Endothelial cell of umbilical vein (primary cell): Measurements from ENCODE around the gene EIF3A. TPM values are rescaled to one million over a fixed set of nuclear protein-coding genes. Genes with fewer than 3 reads are reported as not detected.

Source experiments
- BruUV-seq: library from RNA; stranded (reverse); fragments of 400-500 nt; replicated peaks from 2 replicates; lab custom pipeline; 2021; lab: Mats Ljungman, UMichigan
- CTCF ChIA-PET: fragments of 300-600, 350-600 bp; sonication (Branson Sonifier 250); formaldehyde crosslinking; loops from one replicate; lab custom pipeline; 2021; ENCODE audit warnings: antibody characterized with exemption, inconsistent platforms; lab: Charles Lee
- POLR2A ChIA-PET: fragments of 300-600, 350-600 bp; sonication (Branson Sonifier 250); formaldehyde crosslinking; loops from one replicate; lab custom pipeline; 2021; ENCODE audit warnings: antibody characterized with exemption, inconsistent platforms; lab: Charles Lee
- DNase-seq: peaks from one replicate; pipeline ENCODE4 v3.0.0-alpha.2; 2011; ENCODE audit warnings: low read depth, low spot score
- FAIRE-seq: peaks from 2 replicates; lab custom pipeline; 2011; peaks lifted over from hg19 to GRCh38; lab: Jason Lieb, UNC
- H2AFZ ChIP-seq: 2 replicates; pipeline ENCODE4 v1.6.0; 2012; ENCODE audit warnings: low read depth, low read length, control low read depth, inconsistent platforms
- H3K27ac ChIP-seq: 2 replicates; pipeline ENCODE4 v1.5.1; 2011; ENCODE audit warnings: low read depth, mild to moderate bottlenecking, control low read depth, low read length, moderate library complexity; ENCODE audit not compliant: insufficient read depth
- H3K27me3 ChIP-seq, 2 experiments: 2 replicates each; pipeline versions ENCODE4 v1.6.0 to v1.6.1; 2011; ENCODE audit warnings: low read length in 2 of 2, mixed read lengths in 1 of 2; ENCODE audit not compliant: control insufficient read depth in 2 of 2, insufficient read depth in 2 of 2
- H3K36me3 ChIP-seq, 2 experiments: 2 replicates in 1 of 2; 3 replicates in 1 of 2; pipeline ENCODE4 v1.5.1; 2011; ENCODE audit warnings: low read length in 2 of 2, mild to moderate bottlenecking in 1 of 2, moderate library complexity in 1 of 2; ENCODE audit not compliant: control insufficient read depth in 2 of 2, insufficient read depth in 2 of 2; ENCODE audit errors: extremely low read depth in 1 of 2
- H3K4me1 ChIP-seq: 3 replicates; pipeline ENCODE4 v1.5.1; 2011; ENCODE audit warnings: mild to moderate bottlenecking, low read length; ENCODE audit not compliant: control insufficient read depth, insufficient read depth; ENCODE audit errors: extremely low read depth
- H3K4me2 ChIP-seq: 2 replicates; pipeline ENCODE4 v1.6.1; 2011; ENCODE audit warnings: low read length, control low read depth, mixed read lengths; ENCODE audit not compliant: insufficient read depth
- H3K4me3 ChIP-seq, 3 experiments: fragments of 200-600 bp in 1 of 3; sonication (generic), shearing (Covaris generic) in 1 of 3; replicated peaks in 1 of 3; 2 replicates each; pipeline ENCODE4 v1.5.1; 2011 to 2016; ENCODE audit warnings: control low read depth in 3 of 3, low read length in 3 of 3, mild to moderate bottlenecking in 2 of 3, inconsistent platforms in 1 of 3, low read depth in 1 of 3, moderate library complexity in 1 of 3; ENCODE audit not compliant: insufficient read depth in 1 of 3
- H3K79me2 ChIP-seq: 2 replicates; pipeline ENCODE4 v1.6.0; 2012; ENCODE audit warnings: low read length, inconsistent platforms; ENCODE audit not compliant: control insufficient read depth, insufficient read depth
- H3K9ac ChIP-seq: replicated peaks from 2 replicates; pipeline ENCODE3; 2011; ENCODE audit warnings: low read length, control low read depth; ENCODE audit not compliant: insufficient read depth; ENCODE audit errors: extremely low read depth
- H3K9me1 ChIP-seq: replicated peaks from 3 replicates; pipeline ENCODE4 v1.6.0; 2011; ENCODE audit warnings: mild to moderate bottlenecking, low read length; ENCODE audit not compliant: control insufficient read depth, insufficient read depth; ENCODE audit errors: extremely low read depth
- H3K9me3 ChIP-seq: replicated peaks from 2 replicates; pipeline ENCODE4 v1.5.1; 2012; ENCODE audit warnings: low read length, inconsistent platforms; ENCODE audit not compliant: control insufficient read depth, insufficient read depth
- H4K20me1 ChIP-seq: replicated peaks from 2 replicates; pipeline ENCODE3; 2011; ENCODE audit warnings: mild to moderate bottlenecking, low read length; ENCODE audit not compliant: control insufficient read depth, insufficient read depth; ENCODE audit errors: extremely low read depth
- EZH2 ChIP-seq: IDR thresholded peaks from 2 replicates; pipeline ENCODE4 v1.6.1; 2012; ENCODE audit warnings: borderline replicate concordance, low read depth, mild to moderate bottlenecking, moderate library complexity, low read length, inconsistent platforms; ENCODE audit not compliant: severe bottlenecking
- FOS ChIP-seq: IDR thresholded peaks from 2 replicates; pipeline ENCODE4 v1.6.1; 2011; ENCODE audit warnings: mild to moderate bottlenecking, low read length, moderate library complexity, borderline replicate concordance; ENCODE audit not compliant: insufficient read depth
- GATA2 ChIP-seq: IDR thresholded peaks from 2 replicates; pipeline ENCODE4 v1.7.0; 2011; ENCODE audit warnings: low read depth, mild to moderate bottlenecking, moderate library complexity, mixed read lengths, low read length; ENCODE audit not compliant: insufficient read length, insufficient read depth
- JUN ChIP-seq: IDR thresholded peaks from 2 replicates; pipeline ENCODE4 v1.6.1; 2011; ENCODE audit warnings: borderline replicate concordance, low read depth; ENCODE audit not compliant: insufficient read length, insufficient read depth
- MYC ChIP-seq: IDR thresholded peaks from one replicate; pipeline ENCODE4 v1.6.1; 2011; ENCODE audit warnings: mild to moderate bottlenecking, low read depth, low read length
- POLR2A ChIP-seq: IDR thresholded peaks from 2 replicates; pipeline ENCODE4 v1.6.1; 2012; ENCODE audit warnings: low read depth, mild to moderate bottlenecking, control low read depth, low read length
- POLR2AphosphoS5 ChIP-seq: IDR thresholded peaks from 2 replicates; pipeline ENCODE4 v1.6.1; 2012; ENCODE audit warnings: low read depth, mild to moderate bottlenecking, control low read depth, low read length, moderate library complexity; ENCODE audit not compliant: insufficient read depth
- dilution Hi-C: fragments of 300-500 bp; cut with MboI; formaldehyde crosslinking; loops from one replicate; pipeline ENCODE4 v1.15.0; 2019; ENCODE audit warnings: low sequenced_read_pairs; ENCODE audit not compliant: extremely low pct_ligation_motif_present
- intact Hi-C: fragments of 100-400 bp; cut with micrococcal nuclease; formaldehyde crosslinking; loops from one replicate; pipeline ENCODE4 v1.10.0; 2022
- polyA plus RNA-seq, 4 experiments: library from polyadenylated mRNA; depleted of rRNA in 3 of 4; stranded (reverse) in 3 of 4; unstranded in 1 of 4; fragments of >200 nt; gene quantifications; 2 replicates each; pipeline versions ENCODE4 v1.2.1 to v1.2.3, GENCODE V29; 2011 to 2012; ENCODE audit warnings: missing spikeins in 1 of 4
- total RNA-seq: library from RNA; stranded (reverse); gene quantifications from 2 replicates; pipeline ENCODE4 v1.2.3, GENCODE V29; 2021
- TF ChIP-seq, protein P1 (sequence below), 2 donors: IDR thresholded peaks; 1 replicate in 1 of 2; 2 replicates in 1 of 2; pipeline ENCODE4 v1.5.1; 2011; ENCODE audit warnings: low read length in 2 of 2, mild to moderate bottlenecking in 2 of 2, moderate library complexity in 2 of 2, control low read depth in 1 of 2, inconsistent platforms in 1 of 2, low read depth in 1 of 2; ENCODE audit not compliant: insufficient read depth in 1 of 2; ENCODE audit errors: extremely low read depth in 1 of 2
- TF ChIP-seq, protein P2 (sequence below): IDR thresholded peaks from 2 replicates; pipeline ENCODE4 v1.6.1; 2011; ENCODE audit not compliant: insufficient read depth, insufficient read length

The EIF3A gene
- total and polyA plus RNA-seq, 2 donors (not counting 3 experiments of a cell fraction or from before 2014, with no cell fraction given): 27.6 to 159 TPM

DNA sequence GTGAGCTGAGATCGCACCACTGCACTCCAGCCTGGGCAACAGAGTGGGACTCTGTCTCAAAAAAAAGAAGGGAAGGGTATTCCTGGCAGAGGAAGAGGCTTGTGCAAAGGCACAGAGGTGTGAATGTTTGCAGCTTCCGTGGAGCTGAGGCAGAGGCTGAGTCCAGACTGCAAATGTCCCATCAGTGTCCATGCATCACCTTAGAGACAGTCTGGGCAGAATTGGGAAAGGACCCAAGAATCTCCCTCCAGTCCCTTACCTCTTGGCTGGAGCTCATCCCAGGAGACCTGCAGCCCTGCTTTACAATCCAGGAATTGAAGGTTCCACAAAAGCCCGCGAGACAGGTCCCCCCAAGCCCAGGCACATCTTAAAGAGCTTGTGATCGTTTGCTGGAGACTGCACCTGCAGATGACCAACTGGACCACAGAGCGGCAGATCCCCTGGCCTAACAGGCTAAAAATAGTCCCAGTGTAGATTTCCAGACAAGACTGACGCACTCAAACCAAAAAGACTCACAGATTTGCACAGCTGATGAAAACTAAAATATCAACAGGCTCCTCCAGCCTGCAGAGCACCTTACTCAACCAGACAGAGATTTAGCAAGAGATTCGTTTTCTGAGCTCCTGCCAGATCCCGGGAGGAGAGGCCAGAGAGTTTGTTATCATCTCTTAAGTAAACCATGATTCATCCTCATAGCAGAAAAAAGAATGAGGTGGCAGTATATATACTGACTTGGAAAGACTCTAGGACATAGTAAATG is 74.0 kb downstream of the EIF3A start:
- no peak overlapping the region for H3K4me2 ChIP-seq
- peaks cover 0 to 3% of the 10 kb centered on the region in 2 experiments for H3K27me3 ChIP-seq
- peaks cover 4% of the 10 kb centered on the region for H3K4me1 ChIP-seq
- no peak overlapping the region for H3K4me3 ChIP-seq
- no peaks in the 10 kb centered on the region for H4K20me1 ChIP-seq
- H3K27ac ChIP-seq: no peak overlapping the region
- no peaks in the 10 kb centered on the region for H3K36me3 ChIP-seq
- H3K9me1 ChIP-seq: no peaks in the 10 kb centered on the region
- no peaks in the 10 kb centered on the region for H3K79me2 ChIP-seq
- FAIRE-seq (peak; percentile 67), DNase-seq (peak; percentile 42)
- ChIA-PET CTCF (interaction anchor here (0.6 to 1.6 kb wide), 3 partner anchors 13 to 125 kb away, joined by 3 read pairs; no protein-coding TSS in a partner anchor), POLR2A (interaction anchor here (1.0 kb wide), 1 partner anchor 135 kb away, joined by 3 read pairs; no protein-coding TSS in a partner anchor)
- intact Hi-C loops (no loop called here), dilution Hi-C loops (no loop called here)
- no TSS peak for BruUV-seq
- peak; percentile 64 for TF ChIP-seq GATA2
- TF ChIP-seq FOS: peak; percentile 68
- TF ChIP-seq, protein P1, sequence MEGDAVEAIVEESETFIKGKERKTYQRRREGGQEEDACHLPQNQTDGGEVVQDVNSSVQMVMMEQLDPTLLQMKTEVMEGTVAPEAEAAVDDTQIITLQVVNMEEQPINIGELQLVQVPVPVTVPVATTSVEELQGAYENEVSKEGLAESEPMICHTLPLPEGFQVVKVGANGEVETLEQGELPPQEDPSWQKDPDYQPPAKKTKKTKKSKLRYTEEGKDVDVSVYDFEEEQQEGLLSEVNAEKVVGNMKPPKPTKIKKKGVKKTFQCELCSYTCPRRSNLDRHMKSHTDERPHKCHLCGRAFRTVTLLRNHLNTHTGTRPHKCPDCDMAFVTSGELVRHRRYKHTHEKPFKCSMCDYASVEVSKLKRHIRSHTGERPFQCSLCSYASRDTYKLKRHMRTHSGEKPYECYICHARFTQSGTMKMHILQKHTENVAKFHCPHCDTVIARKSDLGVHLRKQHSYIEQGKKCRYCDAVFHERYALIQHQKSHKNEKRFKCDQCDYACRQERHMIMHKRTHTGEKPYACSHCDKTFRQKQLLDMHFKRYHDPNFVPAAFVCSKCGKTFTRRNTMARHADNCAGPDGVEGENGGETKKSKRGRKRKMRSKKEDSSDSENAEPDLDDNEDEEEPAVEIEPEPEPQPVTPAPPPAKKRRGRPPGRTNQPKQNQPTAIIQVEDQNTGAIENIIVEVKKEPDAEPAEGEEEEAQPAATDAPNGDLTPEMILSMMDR (IDR thresholded peaks at IDR 0.05; ENCODE audit: extremely low read depth in 1 of 2, insufficient read depth in 1 of 2, low read depth in 1 of 2, low read length in 2 of 2): no peak
- no peak for TF ChIP-seq POLR2AphosphoS5
- TF ChIP-seq, protein P2, sequence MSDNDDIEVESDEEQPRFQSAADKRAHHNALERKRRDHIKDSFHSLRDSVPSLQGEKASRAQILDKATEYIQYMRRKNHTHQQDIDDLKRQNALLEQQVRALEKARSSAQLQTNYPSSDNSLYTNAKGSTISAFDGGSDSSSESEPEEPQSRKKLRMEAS: no peak
- TF ChIP-seq MYC: no peak
- TF ChIP-seq POLR2A: no peak
- TF ChIP-seq JUN: no peak
- no peak for TF ChIP-seq EZH2
- no peak overlapping the region for H3K9ac ChIP-seq
- no peak overlapping the region for H2AFZ ChIP-seq
- no peaks in the 10 kb centered on the region for H3K9me3 ChIP-seq
